Gastrocnemius medialis (tissue), 4 donors: ENCODE results near the gene COPG1.
"Not testable (repeated sequence)": the region's sequence is repeated elsewhere in the genome, so short reads cannot be mapped to it uniquely, and the experiment has no call there.

Experiments used
- CTCF ChIP-seq, 5 experiments: fragments of 450-650 bp in 3 of 5; fragments of 200-600 bp in 2 of 5; sonication (generic) in 2 of 5; IDR thresholded peaks in 4 of 5; conservative IDR thresholded peaks in 1 of 5; 1 replicate in 4 of 5; 2 replicates in 1 of 5; pipeline ENCODE4 v1.5.1; 2016 to 2019; ENCODE audit warnings: antibody characterized with exemption in 5 of 5, mild to moderate bottlenecking in 3 of 5, moderate library complexity in 3 of 5
- POLR2A ChIP-seq, 2 donors: fragments of 450-650 bp; IDR thresholded peaks; one replicate each; pipeline ENCODE4 v1.6.1; 2017; ENCODE audit warnings: antibody characterized with exemption in 2 of 2, mild to moderate bottlenecking in 2 of 2, moderate library complexity in 2 of 2

- not testable (repeated sequence) for TF ChIP-seq CTCF (IDR thresholded peaks at IDR 0.05 in 4 of 5, conservative IDR thresholded peaks at IDR 0.05 in 1 of 5); POLR2A (IDR thresholded peaks at IDR 0.05)
Measured at GRCh38 chr3:129264994-129265393, 15.6 kb downstream of the COPG1 start.
